Stimulated activated naive CD8-positive, alpha-beta T cell treated with anti-CD3 and anti-CD28 coated beads, Interleukin-15, Interleukin-2, amounts not matched to agents 100 ng/mL and 50 ng/mL, for 24 hours (primary cell): Measurements from ENCODE around the gene KCNH2.

Source experiments
- H3K27ac Mint-ChIP-seq: one replicate; pipeline ENCODE4 v1.8.0; 2021; ENCODE audit warnings: mild to moderate bottlenecking, mixed read lengths
- H3K27me3 Mint-ChIP-seq: one replicate; pipeline ENCODE4 v1.8.0; 2021; ENCODE audit warnings: mixed read lengths
- H3K36me3 Mint-ChIP-seq: one replicate; pipeline ENCODE4 v1.8.0; 2021; ENCODE audit warnings: low read depth, mixed read lengths
- H3K4me1 Mint-ChIP-seq: one replicate; pipeline ENCODE4 v1.8.0; 2021; ENCODE audit warnings: low read depth, mixed read lengths
- H3K4me3 Mint-ChIP-seq: one replicate; pipeline ENCODE4 v1.8.0; 2021; ENCODE audit warnings: mild to moderate bottlenecking, mixed read lengths
- H3K9me3 Mint-ChIP-seq: one replicate; pipeline ENCODE4 v1.8.0; 2021; ENCODE audit warnings: mixed read lengths

The KCNH2 gene

GRCh38 chr7:150947761-150948651, 30.1 kb downstream of the KCNH2 start:
- no peak overlapping the region for H3K27ac Mint-ChIP-seq
- H3K9me3 Mint-ChIP-seq: no peaks in the 10 kb centered on the region
- H3K4me3 Mint-ChIP-seq: no peak overlapping the region
- H3K36me3 Mint-ChIP-seq: no peaks in the 10 kb centered on the region
- peaks cover 5% of the 10 kb centered on the region for H3K4me1 Mint-ChIP-seq
- peaks cover 7% of the 10 kb centered on the region for H3K27me3 Mint-ChIP-seq

- Mint-ChIP-seq H3K36me3 (no peaks in the 10 kb centered on the region), H3K4me1 (peaks cover 11% of the 10 kb centered on the region)
Measured at GRCh38 chr7:150947241-150947745, 30.8 kb downstream of the KCNH2 start.

GRCh38 chr7:150946421-150947240, 31.5 kb downstream of the KCNH2 start:
- H3K9me3 Mint-ChIP-seq: no peaks in the 10 kb centered on the region
- H3K27me3 Mint-ChIP-seq: peaks cover 7% of the 10 kb centered on the region
- H3K4me3 Mint-ChIP-seq: no peak overlapping the region

More at GRCh38 chr7:150947241-150947745, 30.8 kb downstream of the KCNH2 start:
- Mint-ChIP-seq H3K27me3 (peaks cover 7% of the 10 kb centered on the region), H3K27ac (no peak overlapping the region), H3K4me3 (no peak overlapping the region), H3K9me3 (no peaks in the 10 kb centered on the region)

GRCh38 chr7:150945853-150946420, 32.2 kb downstream of the KCNH2 start:
- H3K9me3 Mint-ChIP-seq: no peaks in the 10 kb centered on the region
- peaks cover 23% of the 10 kb centered on the region for H3K4me1 Mint-ChIP-seq
- no peak overlapping the region for H3K27ac Mint-ChIP-seq
- peaks cover 7% of the 10 kb centered on the region for H3K27me3 Mint-ChIP-seq
- H3K36me3 Mint-ChIP-seq: no peaks in the 10 kb centered on the region
- H3K4me3 Mint-ChIP-seq: no peak overlapping the region

More at GRCh38 chr7:150946421-150947240, 31.5 kb downstream of the KCNH2 start:
- Mint-ChIP-seq H3K36me3 (no peaks in the 10 kb centered on the region), H3K4me1 (peaks cover 17% of the 10 kb centered on the region), H3K27ac (no peak overlapping the region)

- no peak overlapping the region for H3K4me3 Mint-ChIP-seq
- peaks cover 23% of the 10 kb centered on the region for H3K4me1 Mint-ChIP-seq
- no peaks in the 10 kb centered on the region for H3K9me3 Mint-ChIP-seq
- H3K36me3 Mint-ChIP-seq: no peaks in the 10 kb centered on the region
- H3K27me3 Mint-ChIP-seq: peaks cover 7% of the 10 kb centered on the region
- no peak overlapping the region for H3K27ac Mint-ChIP-seq
Measured at GRCh38 chr7:150945171-150945852, 32.8 kb downstream of the KCNH2 start.

- Mint-ChIP-seq H3K9me3 (no peaks in the 10 kb centered on the region), H3K4me3 (no peak overlapping the region), H3K4me1 (peaks cover 25% of the 10 kb centered on the region), H3K36me3 (no peaks in the 10 kb centered on the region), H3K27ac (no peak overlapping the region), H3K27me3 (peaks cover 7% of the 10 kb centered on the region)
Measured at GRCh38 chr7:150944066-150945042, 33.8 kb downstream of the KCNH2 start.

- Mint-ChIP-seq H3K4me3 (no peak overlapping the region), H3K36me3 (no peaks in the 10 kb centered on the region), H3K9me3 (no peaks in the 10 kb centered on the region), H3K27me3 (peaks cover 4% of the 10 kb centered on the region), H3K4me1 (peaks cover 31% of the 10 kb centered on the region), H3K27ac (no peak overlapping the region)
Measured at GRCh38 chr7:150943453-150943814, 34.7 kb downstream of the KCNH2 start.

GRCh38 chr7:150942591-150943452, 35.3 kb downstream of the KCNH2 start:
- no peak overlapping the region for H3K27ac Mint-ChIP-seq
- H3K4me1 Mint-ChIP-seq: peaks cover 37% of the 10 kb centered on the region
- no peak overlapping the region for H3K4me3 Mint-ChIP-seq
- H3K9me3 Mint-ChIP-seq: no peaks in the 10 kb centered on the region
- no peaks in the 10 kb centered on the region for H3K36me3 Mint-ChIP-seq
- peaks cover 4% of the 10 kb centered on the region for H3K27me3 Mint-ChIP-seq

GRCh38 chr7:150942001-150942590, 36.0 kb downstream of the KCNH2 start:
- Mint-ChIP-seq H3K4me1 (peaks cover 44% of the 10 kb centered on the region), H3K9me3 (no peaks in the 10 kb centered on the region), H3K27me3 (peaks cover 4% of the 10 kb centered on the region), H3K27ac (no peak overlapping the region), H3K4me3 (no peak overlapping the region), H3K36me3 (no peaks in the 10 kb centered on the region)

GRCh38 chr7:150941351-150942000, 36.6 kb downstream of the KCNH2 start:
- Mint-ChIP-seq H3K27me3 (peaks cover under 1% of the 10 kb centered on the region), H3K36me3 (no peaks in the 10 kb centered on the region), H3K27ac (no peak overlapping the region), H3K9me3 (no peaks in the 10 kb centered on the region), H3K4me1 (peaks cover 45% of the 10 kb centered on the region), H3K4me3 (no peak overlapping the region)

- Mint-ChIP-seq H3K36me3 (no peaks in the 10 kb centered on the region), H3K4me3 (no peak overlapping the region), H3K4me1 (peaks cover 45% of the 10 kb centered on the region), H3K9me3 (no peaks in the 10 kb centered on the region), H3K27ac (no peak overlapping the region), H3K27me3 (no peaks in the 10 kb centered on the region)
Measured at GRCh38 chr7:150940431-150941102, 37.6 kb downstream of the KCNH2 start.

- Mint-ChIP-seq H3K27ac (no peak overlapping the region), H3K4me1 (peaks cover 45% of the 10 kb centered on the region), H3K9me3 (no peaks in the 10 kb centered on the region), H3K36me3 (no peaks in the 10 kb centered on the region), H3K27me3 (no peaks in the 10 kb centered on the region), H3K4me3 (no peak overlapping the region)
Measured at GRCh38 chr7:150939466-150939865, 38.7 kb downstream of the KCNH2 start.
